NCI-H345 (cell line): ENCODE data around the gene C10orf90.

Experiments used
- DNase-seq: peaks from one replicate; lab custom pipeline; 2025; lab: John Stamatoyannopoulos, UW

Gene C10orf90

GRCh38 chr10:126632705-126633104, 37.8 kb downstream of the C10orf90 start:
- no peak for DNase-seq

GRCh38 chr10:126629925-126630624, 40.4 kb downstream of the C10orf90 start:
- DNase-seq: no peak

GRCh38 chr10:126628746-126629145, 41.7 kb downstream of the C10orf90 start:
- no peak for DNase-seq

GRCh38 chr10:126621846-126622245, 48.6 kb downstream of the C10orf90 start:
- no peak for DNase-seq

- DNase-seq: no peak
Observed at GRCh38 chr10:126618466-126618865, 52.0 kb downstream of the C10orf90 start.

GRCh38 chr10:126617733-126618132, 52.8 kb downstream of the C10orf90 start:
- DNase-seq: no peak

- no peak for DNase-seq
Observed at GRCh38 chr10:126617208-126617607, 53.3 kb downstream of the C10orf90 start.

GRCh38 chr10:126616737-126617136, 53.8 kb downstream of the C10orf90 start:
- DNase-seq: no peak

- DNase-seq: no peak
Observed at GRCh38 chr10:126611303-126611702, 59.2 kb downstream of the C10orf90 start.

- DNase-seq: no peak
Observed at GRCh38 chr10:126609566-126609965, 60.9 kb downstream of the C10orf90 start.

- no peak for DNase-seq
Observed at GRCh38 chr10:126599949-126600682, 70.4 kb downstream of the C10orf90 start.

GRCh38 chr10:126598009-126598408, 72.5 kb downstream of the C10orf90 start:
- peak; percentile 1 for DNase-seq

GRCh38 chr10:126597211-126597610, 73.3 kb downstream of the C10orf90 start:
- no peak for DNase-seq

- DNase-seq: no peak
Observed at GRCh38 chr10:126596472-126597016, 73.9 kb downstream of the C10orf90 start.

- no peak for DNase-seq
Observed at GRCh38 chr10:126595160-126595559, 75.3 kb downstream of the C10orf90 start.

- DNase-seq: no peak
Observed at GRCh38 chr10:126593968-126594701, 76.4 kb downstream of the C10orf90 start.

- DNase-seq: no peak
Observed at GRCh38 chr10:126592901-126593300, 77.6 kb downstream of the C10orf90 start.

- DNase-seq: no peak
Observed at GRCh38 chr10:126588024-126588423, 82.5 kb downstream of the C10orf90 start.

- no peak for DNase-seq
Observed at GRCh38 chr10:126586878-126587277, 83.6 kb downstream of the C10orf90 start.

- no peak for DNase-seq
Observed at GRCh38 chr10:126586128-126586527, 84.4 kb downstream of the C10orf90 start.

- DNase-seq: no peak
Observed at GRCh38 chr10:126585249-126586017, 85.1 kb downstream of the C10orf90 start.

GRCh38 chr10:126584836-126585235, 85.7 kb downstream of the C10orf90 start:
- DNase-seq: no peak
